GM12892 (cell line): ENCODE data around the gene BCL2L2.

ENCODE experiments used
- POLR2A ChIP-seq: IDR thresholded peaks from 2 replicates; pipeline ENCODE4 v1.6.1; 2011; ENCODE audit warnings: low read depth, low read length, control low read depth
- POLR2AphosphoS5 ChIP-seq: IDR thresholded peaks from 2 replicates; pipeline ENCODE4 v1.6.1; 2011; ENCODE audit warnings: low read depth, low read length, control low read depth
- TAF1 ChIP-seq: IDR thresholded peaks from 2 replicates; pipeline ENCODE4 v1.6.1; 2011; ENCODE audit warnings: low read depth, mild to moderate bottlenecking, control low read depth, low read length, borderline replicate concordance

- peak; percentile 71 for TF ChIP-seq POLR2A
- TF ChIP-seq POLR2AphosphoS5: no peak; the same call in 1 of the 2 replicates
- TF ChIP-seq TAF1: no peak
These were observed 14.2 kb downstream of the BCL2L2 start, which contains the start of gene PABPN1 for GRCh38 chr14:23320584-23321571.
